HCT116 (cell line): Measurements from ENCODE around the gene DYNC2H1. TPM values are rescaled to one million over a fixed set of nuclear protein-coding genes. Genes with fewer than 3 reads are reported as not detected.

Experiments
- ATAC-seq: fragments of 200-7000 bp; cut with Tn5 transposase; 2 replicates; pipeline ENCODE4 v1.9.1; 2020; ENCODE audit warnings: mild to moderate bottlenecking, moderate library complexity
- BruUV-seq: library from RNA; stranded (reverse); fragments of 400-500 nt; replicated peaks from 2 replicates; lab custom pipeline; 2021; lab: Mats Ljungman, UMichigan
- CTCF ChIA-PET: fragments of 300-600 bp; sonication (Branson Sonifier 250); formaldehyde crosslinking; loops from one replicate; lab custom pipeline; 2021; ENCODE audit warnings: antibody characterized with exemption; lab: Charles Lee
- POLR2A ChIA-PET: fragments of 300-600, 350-600 bp; sonication (Branson Sonifier 250); formaldehyde crosslinking; loops from one replicate; lab custom pipeline; 2021; ENCODE audit warnings: antibody characterized with exemption; lab: Charles Lee
- RAD21 ChIA-PET, 2 experiments: fragments of 300-600 bp; sonication (Branson Sonifier 250); formaldehyde crosslinking; loops; one replicate each; lab custom pipeline; 2023; ENCODE audit warnings: low total read pairs in 2 of 2; ENCODE audit not compliant: uncharacterized antibody in 2 of 2, unreplicated experiment in 2 of 2, low non-redundant PET in 1 of 2; lab: Charles Lee
- DNase-seq: peaks from one replicate; pipeline ENCODE4 v3.0.0-alpha.2; 2010; ENCODE audit warnings: low read depth, low spot score
- H2AFZ ChIP-seq: fragments of 200-600 bp; shearing (Covaris generic), sonication (generic); 2 replicates; pipeline ENCODE4 v1.6.1; 2017; ENCODE audit warnings: low read depth, mixed run types, mixed read lengths, antibody characterized with exemption, low read length; ENCODE audit not compliant: poor library complexity, severe bottlenecking
- H3K27ac ChIP-seq: 2 replicates; pipeline ENCODE4 v1.5.1; 2012; ENCODE audit warnings: low read depth, low read length
- H3K27me3 ChIP-seq: fragments of 200-600 bp; sonication (generic); 2 replicates; pipeline ENCODE4 v1.6.1; 2016; ENCODE audit warnings: mixed run types, low read length, mixed read lengths; ENCODE audit not compliant: insufficient read depth
- H3K36me3 ChIP-seq, 2 experiments: fragments of 200-500 bp in 1 of 2; fragments of 200-600 bp in 1 of 2; sonication (Bioruptor generic) in 1 of 2; sonication (generic) in 1 of 2; 2 replicates each; pipeline versions ENCODE4 v1.5.1 to v1.6.1; 2014 to 2016; ENCODE audit warnings: low read length in 2 of 2, inconsistent platforms in 1 of 2, mixed read lengths in 1 of 2, mixed run types in 1 of 2; ENCODE audit not compliant: insufficient read depth in 2 of 2, control insufficient read depth in 1 of 2
- H3K4me1 ChIP-seq, 2 experiments: fragments of 200-600 bp in 1 of 2; sonication (generic) in 1 of 2; 2 replicates each; pipeline versions ENCODE4 v1.5.1 to v1.6.1; 2012 to 2017; ENCODE audit warnings: low read length in 2 of 2, inconsistent platforms in 1 of 2, mild to moderate bottlenecking in 1 of 2, mixed read lengths in 1 of 2, mixed run types in 1 of 2, moderate library complexity in 1 of 2; ENCODE audit not compliant: insufficient read depth in 2 of 2, control insufficient read depth in 1 of 2
- H3K4me2 ChIP-seq: fragments of 200-600 bp; sonication (generic); 2 replicates; pipeline ENCODE4 v1.6.1; 2017; ENCODE audit warnings: mixed run types, low read length, mixed read lengths
- H3K4me3 ChIP-seq, 2 experiments: fragments of 200-600 bp in 1 of 2; sonication (generic) in 1 of 2; replicated peaks in 1 of 2; 2 replicates each; pipeline ENCODE4 v1.5.1; 2011 to 2016; ENCODE audit warnings: low read length in 2 of 2, control low read depth in 1 of 2, low read depth in 1 of 2, mild to moderate bottlenecking in 1 of 2, mixed read lengths in 1 of 2, mixed run types in 1 of 2
- H3K79me2 ChIP-seq: fragments of 200-600 bp; sonication (generic); 2 replicates; pipeline ENCODE4 v1.6.1; 2017; ENCODE audit warnings: mild to moderate bottlenecking, mixed run types, low read length, moderate library complexity, mixed read lengths; ENCODE audit not compliant: insufficient read depth
- H3K9ac ChIP-seq: fragments of 200-600 bp; sonication (generic); 2 replicates; pipeline ENCODE4 v1.6.1; 2016; ENCODE audit warnings: low read length, mixed read lengths
- H3K9me2 ChIP-seq: fragments of 200-600 bp; sonication (generic), shearing (Covaris generic); 2 replicates; pipeline ENCODE4 v1.6.1; 2017; ENCODE audit warnings: mixed run types, mild to moderate bottlenecking, moderate library complexity; ENCODE audit not compliant: insufficient read depth
- H3K9me3 ChIP-seq, 2 experiments: fragments of 200-500 bp in 1 of 2; fragments of 200-600 bp in 1 of 2; sonication (Bioruptor generic) in 1 of 2; sonication (generic) in 1 of 2; 2 replicates each; pipeline ENCODE4 v1.6.1; 2014 to 2017; ENCODE audit warnings: low read length in 2 of 2, mixed read lengths in 2 of 2, inconsistent platforms in 1 of 2, low read depth in 1 of 2, mild to moderate bottlenecking in 1 of 2, mixed run types in 1 of 2, moderate library complexity in 1 of 2; ENCODE audit not compliant: control insufficient read depth in 1 of 2, insufficient read depth in 1 of 2
- H4K20me1 ChIP-seq: fragments of 200-600 bp; sonication (generic), shearing (Covaris generic); 2 replicates; pipeline ENCODE4 v1.6.1; 2017; ENCODE audit warnings: mixed run types, mild to moderate bottlenecking, moderate library complexity; ENCODE audit not compliant: insufficient read depth
- CBX3 ChIP-seq: IDR thresholded peaks from 2 replicates; pipeline ENCODE4 v1.6.1; 2012; ENCODE audit warnings: low read depth
- CEBPB ChIP-seq: IDR thresholded peaks from 2 replicates; pipeline ENCODE4 v1.6.1; 2012; ENCODE audit warnings: low read depth
- CTCF ChIP-seq, 3 experiments: fragments of 200-600 bp in 1 of 3; sonication (generic) in 1 of 3; IDR thresholded peaks in 2 of 3; conservative IDR thresholded peaks in 1 of 3; 2 replicates each; pipeline ENCODE4 v1.5.1; 2012 to 2017; ENCODE audit warnings: low read depth in 2 of 3, low read length in 2 of 3, antibody characterized with exemption in 1 of 3, borderline replicate concordance in 1 of 3, control low read depth in 1 of 3, mild to moderate bottlenecking in 1 of 3, mixed read lengths in 1 of 3, mixed run types in 1 of 3, moderate library complexity in 1 of 3; ENCODE audit not compliant: insufficient read depth in 1 of 3
- ELF1 ChIP-seq: IDR thresholded peaks from 2 replicates; pipeline ENCODE4 v1.6.1; 2012; ENCODE audit warnings: low read depth, borderline replicate concordance
- EZH2 ChIP-seq: fragments of 200-600 bp; sonication (generic); IDR thresholded peaks from 2 replicates; pipeline ENCODE4 v1.6.1; 2017; ENCODE audit warnings: antibody characterized with exemption, mixed run types
- EZH2phosphoT487 ChIP-seq: fragments of 200-600 bp; IDR thresholded peaks from 2 replicates; pipeline ENCODE4 v1.6.1; 2018; ENCODE audit warnings: antibody characterized with exemption, borderline replicate concordance
- FOSL1 ChIP-seq: IDR thresholded peaks from 2 replicates; pipeline ENCODE4 v1.6.1; 2012; ENCODE audit warnings: low read depth
- SP1 ChIP-seq: IDR thresholded peaks from 2 replicates; pipeline ENCODE4 v1.6.1; 2012; ENCODE audit warnings: low read depth
- SRF ChIP-seq: IDR thresholded peaks from 2 replicates; pipeline ENCODE4 v1.6.1; 2012; ENCODE audit warnings: low read depth
- ZNF274 ChIP-seq: fragments of 200-500 bp; sonication (Bioruptor generic); IDR thresholded peaks from 2 replicates; pipeline ENCODE4 v1.6.1; 2014; ENCODE audit warnings: mild to moderate bottlenecking, low read depth, low read length, inconsistent platforms
- intact Hi-C: fragments of 100-400 bp; cut with micrococcal nuclease; formaldehyde crosslinking; loops from 2 replicates; pipeline ENCODE4 v1.10.0; 2022
- total RNA-seq: library from RNA; stranded (reverse); gene quantifications from one replicate; pipeline ENCODE4 v1.2.1, GENCODE V29; 2021; ENCODE audit not compliant: unreplicated experiment

The DYNC2H1 gene
- total RNA-seq, 1 experiment from 2014 or later = 1.5 TPM

GRCh38 chr11:103464420-103464819 lies 355.2 kb downstream of the DYNC2H1 start:
- H3K27me3 ChIP-seq = no peaks in the 10 kb centered on the region
- H3K27ac ChIP-seq = no peak overlapping the region
- H3K79me2 ChIP-seq = no peaks in the 10 kb centered on the region
- ChIA-PET POLR2A (no interaction called here), RAD21 (no interaction called here), CTCF (no interaction called here)
- H3K36me3 ChIP-seq = no peaks in the 10 kb centered on the region
- DNase-seq (no peak), ATAC-seq (no peak)
- no peaks in the 10 kb centered on the region for H3K4me1 ChIP-seq
- intact Hi-C loops = no loop called here
- no peak overlapping the region for H2AFZ ChIP-seq
- BruUV-seq = no TSS peak
- no peak overlapping the region for H3K4me2 ChIP-seq
- H3K4me3 ChIP-seq = no peak overlapping the region
- TF ChIP-seq ZNF274 (no peak), ELF1 (no peak), CTCF (IDR thresholded peaks at IDR 0.05 in 2 of 3, conservative IDR thresholded peaks at IDR 0.05 in 1 of 3; ENCODE audit: borderline replicate concordance in 1 of 3, insufficient read depth in 1 of 3, low read depth in 2 of 3, low read length in 2 of 3) (0 out of 6 replicates have a peak, but pooled peaks of 1 of the 3 experiments have one; percentile 21), CEBPB (no peak), SRF (no peak), EZH2phosphoT487 (no peak), CBX3 (no peak), FOSL1 (no peak)
- no peak overlapping the region for H3K9ac ChIP-seq
- no peaks in the 10 kb centered on the region for H3K9me2 ChIP-seq
- no peaks in the 10 kb centered on the region for H3K9me3 ChIP-seq
- H4K20me1 ChIP-seq = no peaks in the 10 kb centered on the region

GRCh38 chr11:103465555-103466140 lies 356.4 kb downstream of the DYNC2H1 start:
- Histone ChIP-seq H2AFZ (no peak overlapping the region), H3K9ac (no peak overlapping the region), H3K9me2 (no peaks in the 10 kb centered on the region), H3K4me2 (no peak overlapping the region)
- no TSS peak for BruUV-seq
- TF ChIP-seq CBX3 (no peak), CEBPB (no peak), EZH2 (no peak), SP1 (no peak), ELF1 (no peak), ZNF274 (no peak)
- TF ChIP-seq, all 23 proteins: peak for 0
- ChIA-PET POLR2A (no interaction called here), CTCF (no interaction called here), RAD21 (no interaction called here)
- no peak overlapping the region for H3K4me3 ChIP-seq
- no peak overlapping the region for H3K27ac ChIP-seq
- H3K79me2 ChIP-seq = no peaks in the 10 kb centered on the region
- no peaks in the 10 kb centered on the region for H3K27me3 ChIP-seq
- no peaks in the 10 kb centered on the region for H4K20me1 ChIP-seq
- H3K9me3 ChIP-seq = no peaks in the 10 kb centered on the region
- no peaks in the 10 kb centered on the region for H3K36me3 ChIP-seq
- ATAC-seq (no peak), DNase-seq (no peak)
- intact Hi-C loops = no loop called here
- H3K4me1 ChIP-seq = no peaks in the 10 kb centered on the region
